Ammon's horn (tissue), 1 donor: Measurements from ENCODE around the gene AGFG1.
"Not testable (repeated sequence)": the region's sequence is repeated elsewhere in the genome, so short reads cannot be mapped to it uniquely, and the experiment has no call there.

Source experiments
- DNase-seq: peaks from one replicate; pipeline ENCODE4 v3.0.0-alpha.2; 2016; ENCODE audit warnings: low spot score

AGFG1 gene

GRCh38 chr2:227539465-227539956 is 67.6 kb downstream of the AGFG1 start:
- no peak for DNase-seq

GRCh38 chr2:227540352-227540751 is 68.4 kb downstream of the AGFG1 start:
- DNase-seq: not testable (repeated sequence)

DNA sequence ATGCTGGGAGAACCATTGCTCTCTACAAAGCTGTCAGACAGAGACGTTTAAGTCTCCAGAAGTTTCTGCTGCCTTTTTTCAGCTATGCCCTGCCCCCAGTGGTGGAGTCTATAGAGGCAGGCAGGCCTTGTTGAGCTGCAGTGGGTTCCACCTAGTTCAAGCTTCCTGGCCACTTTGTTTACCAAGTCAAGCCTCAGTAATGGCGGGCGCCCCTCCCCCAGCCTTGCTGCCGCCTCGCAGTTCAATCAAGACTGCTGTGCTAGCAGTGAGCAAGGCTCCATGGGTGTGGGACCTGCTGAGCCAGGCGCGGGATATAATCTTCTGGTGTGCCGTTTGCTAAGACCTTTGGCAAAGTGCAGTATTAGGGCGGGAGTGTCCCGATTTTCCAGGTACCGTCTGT is 74.0 kb downstream of the AGFG1 start:
- no peak for DNase-seq

GRCh38 chr2:227551836-227552235 is 79.9 kb downstream of the AGFG1 start:
- DNase-seq: peak; percentile 38

- no peak for DNase-seq
Measured at GRCh38 chr2:227562581-227562980, 90.6 kb downstream of the AGFG1 start.

DNA sequence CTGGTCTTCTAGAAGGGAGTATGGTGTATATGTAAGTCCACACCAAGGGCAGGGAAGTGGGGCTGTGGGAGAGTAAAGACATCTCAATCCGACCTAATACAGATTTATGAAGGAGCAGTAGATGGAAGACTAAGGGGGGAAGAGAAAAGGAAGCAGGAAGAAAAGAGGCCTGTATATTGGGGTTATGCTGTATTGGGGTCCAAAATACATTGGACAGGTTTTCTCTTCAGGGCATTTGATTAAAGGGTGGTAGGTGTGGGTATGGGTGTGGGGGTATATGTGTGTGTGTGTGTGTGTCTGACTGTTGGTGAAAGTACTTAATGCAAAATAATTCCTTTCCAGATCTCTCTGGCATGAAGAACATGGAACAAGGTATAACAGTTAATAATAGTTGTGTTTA is 93.1 kb downstream of the AGFG1 start:
- no peak for DNase-seq

DNA sequence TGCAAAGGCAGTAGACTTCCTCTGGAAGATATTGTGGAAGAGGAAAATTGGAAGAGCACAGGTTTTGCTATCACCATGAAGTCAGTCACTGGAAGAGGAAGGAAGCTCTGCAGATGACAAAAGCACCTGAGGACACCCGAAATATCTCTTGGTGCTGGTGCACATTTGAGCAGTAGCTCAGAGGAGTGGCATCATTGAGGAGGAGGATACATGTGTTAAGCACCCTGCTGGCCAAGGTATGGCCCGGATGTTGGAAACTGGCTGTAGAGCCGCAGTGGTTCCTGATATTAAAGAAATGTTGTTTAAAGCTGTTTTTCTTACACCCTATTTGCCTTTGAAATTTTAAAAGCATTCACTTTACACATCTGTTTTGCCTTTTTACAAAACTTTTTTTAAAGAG is 94.1 kb downstream of the AGFG1 start:
- no peak for DNase-seq

DNA sequence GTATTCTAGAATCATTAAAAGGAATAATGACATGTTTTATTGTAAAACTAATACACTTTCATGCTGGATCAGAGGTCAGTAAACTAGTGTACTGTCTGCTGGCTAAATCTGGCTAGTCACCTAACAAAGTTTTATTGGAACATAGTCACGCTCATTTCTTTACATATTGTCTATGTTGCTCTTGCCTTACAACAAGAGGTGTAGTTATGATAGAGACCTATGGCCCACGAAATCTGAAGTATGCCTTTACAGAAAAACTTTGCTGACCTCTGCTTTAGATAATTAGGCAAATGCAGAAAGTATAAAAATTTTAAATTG is 96.9 kb downstream of the AGFG1 start:
- DNase-seq: no peak

- DNase-seq: no peak
Measured at GRCh38 chr2:227570615-227571014, 98.7 kb downstream of the AGFG1 start.

- DNase-seq: no peak
Measured at GRCh38 chr2:227576110-227576509, 104.2 kb downstream of the AGFG1 start.

DNA sequence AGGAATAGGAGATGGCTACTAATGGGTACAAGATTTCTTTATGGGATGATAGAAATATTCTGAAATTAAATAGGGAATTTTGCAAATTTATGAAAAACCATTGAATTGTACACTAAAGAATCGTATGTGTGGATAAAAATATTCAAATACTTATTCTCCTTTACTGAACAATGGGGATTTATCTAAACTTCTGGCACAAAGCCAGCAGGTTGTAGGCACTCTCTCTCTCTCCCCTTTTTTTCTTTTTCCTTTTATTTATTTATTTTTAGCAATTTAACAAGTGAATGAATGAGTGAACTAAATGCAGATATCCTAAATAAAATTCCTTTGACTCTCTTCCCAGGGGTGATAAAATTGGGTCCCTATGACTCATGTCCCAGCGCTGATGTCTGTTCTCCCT is 104.9 kb downstream of the AGFG1 start:
- DNase-seq: no peak

GRCh38 chr2:227577555-227577954 is 105.6 kb downstream of the AGFG1 start:
- DNase-seq: no peak

GRCh38 chr2:227578642-227579041 is 106.7 kb downstream of the AGFG1 start:
- DNase-seq: no peak

GRCh38 chr2:227579791-227580190 is 107.8 kb downstream of the AGFG1 start:
- DNase-seq: no peak

GRCh38 chr2:227582369-227582768 is 110.4 kb downstream of the AGFG1 start:
- DNase-seq: no peak

GRCh38 chr2:227592694-227593387 is 120.9 kb downstream of the AGFG1 start:
- no peak for DNase-seq

DNA sequence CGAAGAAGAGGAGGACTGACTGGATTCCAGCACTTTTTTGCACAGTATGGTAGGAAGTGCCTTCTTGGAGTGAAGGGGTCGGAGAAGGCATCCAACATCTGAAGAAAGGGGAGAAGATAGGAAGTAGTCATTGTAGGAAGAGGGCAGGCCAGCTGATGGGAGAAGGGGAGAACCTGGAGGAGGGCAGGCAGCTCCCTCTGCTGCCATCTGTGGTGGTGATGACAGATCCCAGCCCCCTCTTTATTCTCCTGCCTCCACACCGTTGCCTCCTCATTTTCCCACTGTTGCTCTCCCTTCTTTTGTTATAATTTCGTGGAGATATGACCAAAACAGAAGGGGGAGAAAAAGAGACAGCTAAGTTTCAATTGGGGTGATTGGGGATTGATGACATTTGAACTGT is 123.8 kb downstream of the AGFG1 start:
- no peak for DNase-seq

DNA sequence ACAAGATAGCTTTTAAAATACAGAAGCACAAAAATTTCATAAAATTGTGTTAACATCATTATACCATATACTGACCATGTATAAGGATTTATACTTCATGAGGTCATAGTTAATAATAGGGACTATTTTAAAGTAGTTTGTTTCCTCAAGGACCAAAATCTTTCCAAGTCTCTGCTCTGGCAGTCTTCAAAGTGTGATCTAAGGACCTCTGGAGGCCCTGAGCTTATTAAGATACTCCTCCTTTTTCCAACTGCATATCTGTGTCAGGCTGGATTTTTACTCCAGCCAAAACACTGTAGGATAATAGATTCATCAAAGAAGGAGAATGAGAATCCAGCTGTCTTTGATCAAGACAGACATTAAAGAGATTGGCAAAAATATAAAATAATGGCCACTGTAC is 125.1 kb downstream of the AGFG1 start:
- no peak for DNase-seq

DNA sequence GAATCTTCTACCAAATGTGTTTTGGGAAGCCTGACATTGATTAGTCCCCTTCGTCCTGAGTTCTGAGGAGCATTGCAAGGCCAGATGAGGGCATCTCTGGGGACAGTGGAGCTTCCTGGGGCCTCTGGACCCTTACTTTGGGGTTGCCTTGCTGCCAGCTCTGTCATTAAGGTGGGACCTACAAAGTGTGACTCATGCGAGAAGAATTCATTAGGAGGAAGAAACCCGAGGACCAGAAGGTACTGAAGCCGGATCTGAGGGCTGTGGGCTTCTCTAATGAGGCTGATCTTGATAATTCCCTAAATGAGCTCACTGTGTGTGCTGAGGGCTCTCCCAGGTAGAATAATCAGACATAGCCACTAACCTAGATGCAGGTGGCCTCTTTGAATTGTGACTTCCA is 126.0 kb downstream of the AGFG1 start:
- no peak for DNase-seq

DNA sequence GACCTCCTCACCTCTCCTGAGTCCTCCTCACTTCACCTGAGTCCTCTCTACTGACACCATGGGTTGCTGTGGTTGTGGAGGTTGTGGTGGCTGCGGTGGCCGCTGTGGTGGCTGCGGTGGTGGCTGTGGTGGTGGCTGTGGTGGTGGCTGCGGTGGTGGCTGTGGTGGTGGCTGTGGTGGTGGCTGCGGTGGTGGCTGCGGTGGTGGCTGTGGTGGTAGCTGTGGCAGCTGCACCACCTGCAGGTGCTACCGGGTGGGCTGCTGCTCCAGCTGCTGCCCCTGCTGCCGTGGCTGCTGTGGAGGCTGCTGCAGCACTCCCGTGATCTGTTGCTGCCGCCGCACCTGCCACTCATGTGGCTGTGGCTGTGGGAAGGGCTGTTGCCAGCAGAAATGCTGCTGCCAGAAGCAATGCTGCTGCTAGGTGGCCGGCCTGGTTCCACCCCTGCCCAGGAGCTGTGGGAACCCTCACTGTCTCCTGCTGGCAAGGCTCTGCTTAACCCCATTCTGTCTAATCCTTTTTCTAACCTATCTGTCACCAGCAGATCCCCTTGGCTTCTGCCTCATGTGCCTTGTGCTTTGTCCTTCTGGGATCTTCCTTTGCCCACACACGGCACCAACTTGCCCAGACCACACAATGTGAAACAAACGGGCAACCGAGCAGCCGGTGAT is 127.0 kb downstream of the AGFG1 start, which contains the start of gene SCYGR2:
Gene SCYGR2, plus strand, starts transcription at position 59 of the 669 bp plus-strand sequence. Its CDS starts 0 bp downstream, at position 59.
- DNase-seq: not testable (repeated sequence)

DNA sequence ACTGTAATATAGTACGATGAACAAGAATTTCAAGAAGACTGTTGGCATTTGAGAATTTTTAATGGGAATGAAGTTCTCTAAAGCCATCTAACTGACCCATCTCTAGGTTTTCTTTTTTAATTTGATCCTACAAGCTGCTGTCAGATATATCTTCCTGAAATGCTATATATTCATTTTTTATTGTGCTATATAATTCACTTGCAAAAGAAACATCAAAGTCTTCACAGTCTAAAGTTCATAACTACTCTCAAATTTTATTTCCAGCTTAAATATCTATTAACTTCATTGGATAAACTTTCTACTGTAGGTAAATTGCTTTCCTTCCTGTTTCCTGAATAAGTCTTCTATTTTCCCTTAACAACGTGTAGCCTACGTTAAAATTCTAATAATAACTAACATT is 130.4 kb downstream of the AGFG1 start:
- DNase-seq: no peak

GRCh38 chr2:227606476-227606875 is 134.5 kb downstream of the AGFG1 start:
- no peak for DNase-seq

DNA sequence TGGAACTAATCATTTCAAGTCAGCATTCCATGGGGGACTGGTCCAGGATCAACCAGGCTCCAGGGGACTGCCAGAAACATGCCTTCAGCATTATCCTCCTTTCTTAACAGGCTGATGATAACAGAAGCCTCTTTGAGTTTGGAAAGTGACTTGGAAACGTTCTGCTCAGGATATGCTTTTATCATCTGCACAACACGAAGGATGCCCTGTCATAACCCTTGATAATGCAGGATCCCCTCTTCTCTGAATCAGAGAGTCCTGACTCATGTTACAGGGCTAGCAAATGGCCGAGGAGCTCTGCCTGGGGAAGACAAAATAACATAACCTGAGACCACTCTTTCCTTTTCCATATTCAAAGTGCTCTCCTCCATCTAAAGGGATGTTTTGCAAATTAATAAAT is 136.0 kb downstream of the AGFG1 start:
- no peak for DNase-seq
